ENCODE measurements around the gene KANK4. TPM values are rescaled to one million over a fixed set of nuclear protein-coding genes. Genes with fewer than 3 reads are reported as not detected.

Gene KANK4
- total RNA-seq, 6 experiments from 2014 or later, result not detected

- TF ChIP-seq, protein P1, sequence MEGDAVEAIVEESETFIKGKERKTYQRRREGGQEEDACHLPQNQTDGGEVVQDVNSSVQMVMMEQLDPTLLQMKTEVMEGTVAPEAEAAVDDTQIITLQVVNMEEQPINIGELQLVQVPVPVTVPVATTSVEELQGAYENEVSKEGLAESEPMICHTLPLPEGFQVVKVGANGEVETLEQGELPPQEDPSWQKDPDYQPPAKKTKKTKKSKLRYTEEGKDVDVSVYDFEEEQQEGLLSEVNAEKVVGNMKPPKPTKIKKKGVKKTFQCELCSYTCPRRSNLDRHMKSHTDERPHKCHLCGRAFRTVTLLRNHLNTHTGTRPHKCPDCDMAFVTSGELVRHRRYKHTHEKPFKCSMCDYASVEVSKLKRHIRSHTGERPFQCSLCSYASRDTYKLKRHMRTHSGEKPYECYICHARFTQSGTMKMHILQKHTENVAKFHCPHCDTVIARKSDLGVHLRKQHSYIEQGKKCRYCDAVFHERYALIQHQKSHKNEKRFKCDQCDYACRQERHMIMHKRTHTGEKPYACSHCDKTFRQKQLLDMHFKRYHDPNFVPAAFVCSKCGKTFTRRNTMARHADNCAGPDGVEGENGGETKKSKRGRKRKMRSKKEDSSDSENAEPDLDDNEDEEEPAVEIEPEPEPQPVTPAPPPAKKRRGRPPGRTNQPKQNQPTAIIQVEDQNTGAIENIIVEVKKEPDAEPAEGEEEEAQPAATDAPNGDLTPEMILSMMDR (IDR thresholded peaks at IDR 0.05), result no peak
- peak overlapping the region; percentile 33; the same call in 1 of the 2 replicates for H3K27ac Mint-ChIP-seq
- H3K9me3 Mint-ChIP-seq, result no peaks in the 10 kb centered on the region; the same call in 1 of the 2 replicates
- DNase-seq, result peak; percentile 73
- H3K27me3 Mint-ChIP-seq (ENCODE audit: insufficient read depth), result peaks cover 10% of the 10 kb centered on the region; the same call in 1 of the 2 replicates
- H3K36me3 Mint-ChIP-seq (ENCODE audit: low read depth), result no peaks in the 10 kb centered on the region
- H3K4me3 Mint-ChIP-seq, result peak overlapping the region; percentile 38; the same call in 1 of the 2 replicates
- H3K4me1 Mint-ChIP-seq (ENCODE audit: low read depth), result peaks cover 11% of the 10 kb centered on the region; the same call in 1 of the 2 replicates
These were observed 23.2 kb downstream of the KANK4 start for GRCh38 chr1:62295921-62296491.

DNA sequence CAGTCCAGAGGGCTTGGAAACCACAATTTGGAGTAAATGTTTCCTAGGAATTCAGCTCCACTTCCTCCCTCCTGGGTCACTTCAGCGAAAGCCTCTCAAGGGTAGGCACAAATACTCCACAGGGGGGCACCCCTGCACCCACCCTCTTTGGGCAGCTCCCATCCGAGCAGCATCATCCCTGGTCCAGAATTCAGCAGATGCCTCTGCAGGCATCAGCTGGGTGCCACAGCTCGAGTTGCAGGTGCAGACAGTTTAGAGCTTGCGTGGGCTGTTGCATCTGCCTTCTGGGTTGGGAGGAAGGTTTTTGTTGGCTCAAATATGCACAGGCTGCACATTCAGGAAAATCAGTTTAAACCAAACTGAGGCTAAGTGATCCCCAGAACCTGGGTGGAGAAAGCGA lies 25.0 kb downstream of the KANK4 start:
- peaks cover 10% of the 10 kb centered on the region; the same call in 1 of the 2 replicates for H3K27me3 Mint-ChIP-seq (ENCODE audit: insufficient read depth)
- no peaks in the 10 kb centered on the region for H3K36me3 Mint-ChIP-seq (ENCODE audit: low read depth)
- no peak overlapping the region for H3K27ac Mint-ChIP-seq
- H3K4me1 Mint-ChIP-seq (ENCODE audit: low read depth), result peaks cover 11% of the 10 kb centered on the region; the same call in 1 of the 2 replicates
- TF ChIP-seq, protein P1 (IDR thresholded peaks at IDR 0.05), result peak; percentile 25; the same call in 1 of the 2 replicates
- no peaks in the 10 kb centered on the region; the same call in 1 of the 2 replicates for H3K9me3 Mint-ChIP-seq
- no peak for DNase-seq
- no peak overlapping the region for H3K4me3 Mint-ChIP-seq

DNA sequence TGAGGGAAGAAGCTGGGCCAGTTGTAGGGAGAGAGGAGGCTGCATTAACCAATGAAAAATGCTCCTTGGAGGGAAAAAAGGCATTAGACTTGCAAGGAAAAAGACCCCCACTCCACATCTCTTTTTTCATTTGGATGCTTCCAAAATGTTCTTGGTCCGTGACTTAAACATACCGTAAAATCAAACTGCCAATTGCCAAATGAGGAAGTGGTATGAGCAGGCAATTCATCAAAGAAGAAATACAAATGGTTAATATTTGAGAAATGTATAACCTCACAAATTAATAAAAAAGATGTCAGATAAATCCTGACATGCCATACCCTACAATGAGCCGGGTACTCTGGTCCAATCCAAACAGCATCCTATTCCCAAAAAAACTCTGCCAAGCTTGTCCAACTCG lies 30.6 kb downstream of the KANK4 start:
- H3K27me3 Mint-ChIP-seq (ENCODE audit: insufficient read depth), result peaks cover 19% of the 10 kb centered on the region; the same call in 1 of the 2 replicates
- H3K4me1 Mint-ChIP-seq (ENCODE audit: low read depth), result peaks cover 6% of the 10 kb centered on the region; the same call in 1 of the 2 replicates
- no peak overlapping the region for H3K4me3 Mint-ChIP-seq
- H3K27ac Mint-ChIP-seq, result no peak overlapping the region
- TF ChIP-seq, protein P1 (IDR thresholded peaks at IDR 0.05), result no peak
- no peak for DNase-seq
- H3K9me3 Mint-ChIP-seq, result no peaks in the 10 kb centered on the region; the same call in 1 of the 2 replicates
- no peaks in the 10 kb centered on the region for H3K36me3 Mint-ChIP-seq (ENCODE audit: low read depth)

- H3K4me3 Mint-ChIP-seq, result no peak overlapping the region
- H3K4me1 Mint-ChIP-seq (ENCODE audit: low read depth), result peaks cover 6% of the 10 kb centered on the region; the same call in 1 of the 2 replicates
- no peak overlapping the region for H3K27ac Mint-ChIP-seq
- TF ChIP-seq, protein P1 (IDR thresholded peaks at IDR 0.05), result no peak
- no peaks in the 10 kb centered on the region for H3K36me3 Mint-ChIP-seq (ENCODE audit: low read depth)
- DNase-seq, result no peak
- H3K27me3 Mint-ChIP-seq (ENCODE audit: insufficient read depth), result peaks cover 21% of the 10 kb centered on the region; the same call in 1 of the 2 replicates
- no peaks in the 10 kb centered on the region; the same call in 1 of the 2 replicates for H3K9me3 Mint-ChIP-seq
These were observed 31.0 kb downstream of the KANK4 start for GRCh38 chr1:62288224-62288623.

GRCh38 chr1:62286786-62287224 lies 32.4 kb downstream of the KANK4 start:
- Mint-ChIP-seq H3K9me3 (no peaks in the 10 kb centered on the region; the same call in 1 of the 2 replicates), H3K27me3 (ENCODE audit: insufficient read depth) (peaks cover 18% of the 10 kb centered on the region; the same call in 1 of the 2 replicates), H3K4me3 (no peak overlapping the region; the same call in 1 of the 2 replicates), H3K27ac (no peak overlapping the region), H3K4me1 (ENCODE audit: low read depth) (peaks cover 6% of the 10 kb centered on the region; the same call in 1 of the 2 replicates), H3K36me3 (ENCODE audit: low read depth) (no peaks in the 10 kb centered on the region)
- TF ChIP-seq, protein P1 (IDR thresholded peaks at IDR 0.05), result no peak
- DNase-seq, result no peak
